Peyer's patch (tissue), 4 donors: ENCODE measurements around the gene KLF2.

Experiments
- CTCF ChIP-seq, 6 experiments: fragments of 450-650 bp in 4 of 6; fragments of 200-600 bp in 2 of 6; sonication (generic) in 1 of 6; IDR thresholded peaks; one replicate each; pipeline ENCODE4 v1.5.1; 2017 to 2019; ENCODE audit warnings: antibody characterized with exemption in 6 of 6, mild to moderate bottlenecking in 3 of 6, moderate library complexity in 1 of 6
- POLR2A ChIP-seq, 2 donors: fragments of 450-650 bp; IDR thresholded peaks; one replicate each; pipeline ENCODE4 v1.5.1; 2017; ENCODE audit warnings: antibody characterized with exemption in 2 of 2, mild to moderate bottlenecking in 2 of 2, moderate library complexity in 2 of 2

GRCh38 chr19:16373079-16373478 lies 48.5 kb downstream of the KLF2 start:
- TF ChIP-seq CTCF (IDR thresholded peaks at IDR 0.05) (no peak), POLR2A (IDR thresholded peaks at IDR 0.05) (no peak)
